HTR-8/SVneo (cell line): Measurements from ENCODE around the gene TSC22D3.

Source experiments
- DNase-seq: peaks from one replicate; pipeline ENCODE4 v3.0.0; 2011; ENCODE audit warnings: low spot score, mixed read lengths; ENCODE audit not compliant: insufficient read length
- FAIRE-seq: peaks from 2 replicates; lab custom pipeline; 2011; peaks lifted over from hg19 to GRCh38; lab: Jason Lieb, UNC

Gene TSC22D3

DNA sequence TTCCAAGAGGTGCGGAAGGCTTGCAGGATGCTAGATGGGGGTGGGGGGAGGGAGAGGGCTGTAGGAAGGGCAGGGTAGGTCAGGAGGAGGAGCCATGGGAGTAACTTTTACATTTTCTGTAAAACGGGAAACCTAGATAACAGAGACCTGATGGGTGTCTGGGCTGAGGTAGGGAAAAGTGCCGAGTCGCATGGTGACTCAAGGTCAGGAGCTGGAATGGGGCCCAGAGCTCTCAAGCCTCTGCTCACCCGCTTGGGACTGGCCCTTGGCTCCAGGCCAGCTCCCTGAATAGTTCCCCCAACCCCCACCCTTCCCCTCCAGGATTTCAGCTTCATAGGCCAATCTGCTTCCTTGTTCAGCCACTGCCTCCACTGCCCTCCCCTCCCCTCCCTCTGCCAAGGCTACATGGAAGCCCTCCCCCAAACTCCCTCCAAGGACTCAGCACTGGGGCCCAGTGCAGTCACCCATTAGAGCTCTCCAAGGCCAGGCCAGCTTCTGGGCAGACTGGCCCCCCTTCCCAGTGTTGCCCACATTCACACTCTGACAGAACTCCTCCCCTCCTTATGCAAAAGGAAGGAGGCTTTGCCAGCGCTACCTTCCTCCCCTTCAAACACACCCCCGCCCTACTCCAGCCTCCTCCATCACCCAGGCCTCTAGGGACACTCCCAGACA is 43.6 kb downstream of the TSC22D3 start:
- no peak for FAIRE-seq
- DNase-seq = peak; percentile 21

- DNase-seq = no peak
- FAIRE-seq = no peak
Observed at GRCh38 chrX:107730991-107731766, 44.4 kb downstream of the TSC22D3 start.

DNA sequence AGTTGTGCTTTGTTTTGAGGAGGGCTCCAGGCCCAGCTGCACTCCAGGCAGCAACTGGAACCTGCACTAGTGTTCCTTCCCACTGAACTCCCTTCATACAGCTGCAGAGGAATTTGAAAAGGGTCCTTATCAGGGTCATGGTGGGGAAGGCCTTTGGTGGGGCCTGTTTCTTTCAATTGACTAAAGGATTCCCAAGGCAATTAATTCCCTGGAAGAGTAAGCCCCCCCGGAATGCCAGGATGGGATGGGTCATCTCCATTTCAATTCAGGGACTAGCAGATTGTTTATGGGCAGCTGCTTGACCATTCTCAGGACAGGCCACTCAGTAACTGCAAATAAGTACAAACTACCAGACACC is 45.3 kb downstream of the TSC22D3 start:
- FAIRE-seq (no peak), DNase-seq (no peak)

DNA sequence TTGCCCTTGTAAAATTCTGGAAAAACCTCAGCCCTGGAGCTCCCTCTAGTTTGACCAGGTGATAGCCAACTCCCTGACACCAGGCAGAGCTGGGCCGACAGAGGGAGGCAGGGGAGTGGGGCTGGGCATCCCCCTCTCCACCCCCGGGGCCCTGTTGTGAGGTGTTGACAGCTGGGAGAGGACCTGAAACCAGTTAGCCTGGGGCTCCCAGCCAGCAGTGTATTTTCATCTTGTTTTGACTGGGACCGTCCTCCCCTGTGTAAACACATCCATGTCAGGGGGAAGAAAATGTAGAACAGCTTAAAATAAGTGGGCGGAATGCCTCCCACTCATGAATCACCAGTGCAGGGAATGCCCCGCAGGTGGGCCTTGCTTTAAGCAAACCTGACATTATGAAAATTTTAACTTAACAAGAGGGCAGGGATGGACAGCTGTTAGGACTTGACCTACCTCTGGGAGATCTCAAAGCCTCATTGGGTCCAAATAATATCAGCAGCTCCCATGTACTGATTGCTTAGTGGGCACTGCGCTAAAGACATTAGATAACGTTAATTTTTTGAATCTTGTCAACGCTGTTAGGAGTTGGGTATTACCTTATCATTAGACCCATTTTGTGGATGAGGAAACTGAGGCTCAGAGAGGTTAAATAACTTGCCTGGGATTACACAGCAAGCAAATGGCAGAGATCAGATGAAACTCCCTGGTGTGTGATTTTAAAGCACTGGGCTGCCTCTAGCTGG is 45.9 kb downstream of the TSC22D3 start:
- DNase-seq (no peak), FAIRE-seq (no peak)

- no peak for FAIRE-seq
- no peak for DNase-seq
Observed at GRCh38 chrX:107728371-107729099, 47.1 kb downstream of the TSC22D3 start.

DNA sequence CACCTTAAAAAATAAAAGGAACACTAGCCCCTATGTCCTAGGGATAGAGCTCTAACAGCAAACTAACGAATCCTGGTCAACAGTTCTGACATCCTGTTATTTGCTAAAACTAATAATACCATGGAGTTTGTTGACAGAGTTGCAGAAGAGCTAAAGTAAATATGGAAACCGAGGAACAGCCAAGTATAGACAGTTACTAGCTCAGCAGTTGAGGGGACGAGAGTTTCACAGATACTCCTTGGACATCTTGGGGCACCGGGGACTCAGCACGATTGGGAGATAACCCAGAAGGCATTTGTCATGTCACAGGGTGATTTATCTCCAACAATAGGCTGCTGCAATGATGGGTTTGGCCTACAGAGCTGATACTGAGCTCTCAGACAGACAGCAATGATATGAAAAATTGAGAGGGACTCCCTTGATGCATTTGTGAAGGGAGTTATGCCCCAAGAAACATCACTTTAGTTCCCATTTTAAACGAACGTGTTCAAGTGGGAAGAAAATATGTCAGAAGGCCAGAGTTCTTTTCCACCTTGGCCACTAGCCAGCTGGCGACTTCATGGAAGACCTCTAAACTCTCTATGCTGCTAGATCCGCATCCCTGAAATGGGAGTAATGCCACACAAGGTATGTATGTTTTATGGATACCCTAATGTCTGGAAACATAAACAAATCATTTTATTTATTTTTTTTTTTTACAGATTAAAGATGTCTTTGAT is 48.6 kb downstream of the TSC22D3 start:
- FAIRE-seq (no peak), DNase-seq (no peak)

DNA sequence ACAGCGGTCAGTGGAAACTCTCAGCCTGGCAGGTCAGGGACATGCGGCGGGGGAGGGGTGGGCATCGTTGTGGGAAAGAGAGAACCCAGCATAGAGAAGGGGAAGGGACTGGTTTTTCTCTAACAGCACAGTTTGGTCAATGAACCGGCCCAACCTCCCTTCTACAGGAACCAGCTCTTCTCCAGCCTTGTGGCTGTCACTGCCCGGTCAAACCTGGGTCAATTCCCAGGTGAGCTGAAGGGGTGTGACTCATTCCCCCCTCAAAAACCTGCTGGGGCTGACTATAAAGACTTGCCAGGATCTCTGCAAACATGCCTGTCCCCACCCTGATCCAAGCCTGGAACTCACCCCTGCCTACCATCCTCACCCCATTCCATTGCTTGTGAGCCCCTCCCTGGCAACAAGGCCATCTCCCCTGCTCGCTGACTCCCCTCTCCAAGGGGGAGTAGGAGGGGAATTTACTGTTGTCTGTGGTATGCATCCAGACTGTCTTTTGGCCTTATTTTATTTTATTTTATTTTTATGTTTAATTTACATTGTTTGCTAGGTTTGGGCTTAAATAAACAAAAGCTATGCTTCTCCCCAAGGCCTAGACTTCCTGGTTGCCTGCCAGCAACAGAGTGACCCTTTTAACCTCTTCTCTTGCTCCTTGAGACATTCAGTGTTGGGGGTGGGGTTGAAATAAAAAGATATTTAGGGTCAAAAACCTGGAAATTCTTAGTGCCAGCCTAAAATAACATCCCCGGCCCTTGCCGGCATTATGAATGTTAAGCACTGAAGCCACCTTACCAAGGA is 49.6 kb downstream of the TSC22D3 start:
- DNase-seq (no peak), FAIRE-seq (no peak)

DNA sequence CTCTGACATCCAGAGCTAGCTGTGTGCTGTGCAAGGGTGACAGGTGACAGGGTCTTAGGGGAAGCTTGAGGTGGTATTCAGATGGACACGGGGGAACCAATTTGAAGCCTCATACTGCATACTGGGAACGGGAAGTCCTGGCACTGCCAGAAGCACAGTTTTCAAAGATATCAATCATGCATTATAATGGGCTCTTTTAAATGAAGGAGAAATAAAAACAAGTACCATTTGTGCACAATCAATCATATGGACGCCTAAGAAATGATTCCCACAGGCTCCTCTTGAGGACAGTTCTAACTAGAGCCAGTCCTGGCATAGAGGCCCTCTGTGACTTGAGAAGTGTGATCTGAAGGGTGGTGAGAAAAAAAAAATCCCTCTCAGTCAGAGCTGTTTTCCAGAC is 50.9 kb downstream of the TSC22D3 start:
- FAIRE-seq (no peak), DNase-seq (no peak)

DNA sequence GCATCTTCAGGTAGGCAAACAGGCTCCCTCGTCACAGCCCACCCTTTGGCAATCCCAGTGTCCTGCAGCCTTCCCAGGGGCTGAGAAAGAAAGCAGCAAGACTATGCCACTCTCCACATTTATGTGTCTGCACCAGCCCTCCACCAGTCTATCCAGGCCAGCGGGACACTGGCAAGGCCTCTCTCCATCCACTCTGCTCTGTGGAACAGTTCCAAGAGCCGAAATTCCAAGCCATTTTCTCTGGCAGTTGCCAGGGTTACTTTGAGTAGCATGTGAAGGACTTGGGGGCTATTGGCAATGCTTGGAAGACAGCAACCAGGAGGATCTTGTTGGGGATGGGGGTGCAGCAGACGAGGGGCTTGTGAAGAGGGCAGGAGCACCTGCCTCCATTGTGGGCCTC is 52.1 kb downstream of the TSC22D3 start:
- DNase-seq = no peak
- no peak for FAIRE-seq

DNA sequence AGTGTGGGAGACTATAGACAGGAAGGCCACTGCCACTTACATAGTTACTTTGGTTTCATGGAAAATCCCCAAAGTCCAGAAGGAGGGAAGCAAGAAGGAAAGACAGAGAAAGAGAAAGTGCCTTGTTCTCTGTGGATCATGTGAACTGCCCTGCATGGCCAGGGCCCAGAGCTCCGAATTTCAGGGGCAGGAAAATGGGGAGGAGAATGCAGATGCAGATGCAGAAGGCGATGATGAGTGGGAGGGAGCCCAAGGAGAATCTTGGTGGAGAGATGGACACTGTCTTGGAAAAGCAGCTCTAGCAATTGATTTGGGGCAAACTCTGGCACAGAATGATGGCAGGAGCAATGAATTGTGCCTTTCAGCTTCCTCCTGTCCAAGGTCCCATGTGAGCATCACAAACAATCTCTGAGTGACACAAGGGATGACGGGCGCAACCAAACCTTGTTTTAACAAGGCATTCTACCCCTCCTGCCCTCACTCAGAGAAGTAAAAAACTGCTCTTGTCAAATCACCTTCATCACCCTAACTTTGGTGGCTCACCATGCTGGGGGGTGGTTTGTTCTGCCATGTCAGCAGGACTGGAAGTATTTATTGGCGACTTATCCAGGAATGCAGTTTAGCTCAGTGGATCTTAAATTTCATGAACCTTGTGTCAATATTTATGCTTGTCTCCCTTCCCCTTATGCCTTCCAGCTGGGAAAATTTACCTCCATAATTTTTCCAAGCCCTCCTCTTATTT is 53.5 kb downstream of the TSC22D3 start:
- FAIRE-seq = no peak

GRCh38 chrX:107721318-107721717 is 54.3 kb downstream of the TSC22D3 start:
- no peak for DNase-seq
- FAIRE-seq = no peak

More for the DNA sequence above, 53.5 kb downstream of the TSC22D3 start:
- DNase-seq = no peak

DNA sequence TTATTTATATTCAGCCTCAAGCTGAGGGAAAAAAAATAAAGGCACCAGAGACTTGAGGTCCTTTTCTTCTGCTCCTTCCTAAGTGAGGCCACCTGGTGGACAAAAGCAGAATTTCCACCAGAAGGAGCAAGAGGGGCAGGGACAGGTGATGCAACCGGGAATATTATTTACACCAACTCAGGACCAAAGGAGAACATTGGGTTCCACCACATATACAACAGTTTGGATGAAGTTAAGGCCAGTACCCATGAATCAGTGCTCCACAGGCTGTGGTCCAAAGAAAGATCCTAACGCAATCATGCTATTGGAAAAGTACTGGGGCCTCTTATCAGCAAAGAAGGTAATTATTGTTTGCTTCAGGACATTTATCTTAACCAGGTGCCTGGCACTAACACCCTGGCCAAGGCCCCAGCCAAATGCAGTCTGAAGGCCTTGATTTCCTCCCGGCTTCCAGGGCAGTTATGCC is 57.4 kb downstream of the TSC22D3 start:
- FAIRE-seq = no peak
- no peak for DNase-seq

DNA sequence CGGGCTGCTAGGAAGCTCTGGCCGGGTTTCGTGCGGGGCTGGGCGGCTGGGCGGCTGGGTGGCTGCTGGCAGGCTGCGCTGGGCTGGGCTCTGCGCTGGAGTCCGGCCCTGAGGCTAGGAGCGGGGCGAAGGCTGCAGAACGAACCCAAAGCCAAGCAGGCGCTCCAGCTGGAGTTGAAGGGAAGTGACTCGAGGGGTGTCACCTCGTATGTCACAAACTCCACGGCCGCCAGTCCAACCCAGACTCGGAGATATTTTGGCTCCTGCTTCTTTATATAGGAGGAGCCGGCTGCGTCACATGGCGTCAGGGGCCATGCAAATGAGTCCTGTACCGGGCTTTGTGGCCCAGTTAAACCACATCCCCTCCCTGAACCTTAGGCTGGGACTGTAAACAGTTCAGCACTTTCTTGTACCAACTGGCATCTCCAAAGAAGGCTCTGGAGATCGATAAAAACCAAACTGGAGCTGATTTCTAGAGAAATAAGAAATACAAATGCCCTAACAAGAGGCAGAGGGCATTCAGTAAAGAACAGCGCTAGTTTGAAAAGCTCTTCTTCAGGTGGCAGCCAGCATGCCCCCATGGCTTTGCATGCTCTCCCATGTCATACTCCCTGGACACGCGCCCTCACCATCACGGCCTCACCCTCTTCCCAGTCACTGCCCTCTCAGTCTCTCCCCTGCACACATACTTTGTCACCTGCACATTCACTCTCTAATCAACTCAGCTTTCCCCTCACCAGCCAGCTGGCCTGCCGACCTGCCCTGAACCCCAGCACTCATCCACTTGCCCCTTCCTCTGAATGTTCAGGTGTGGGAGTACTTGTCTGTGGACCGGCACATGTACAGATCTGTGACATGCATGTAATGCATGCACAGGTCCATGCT is 58.5 kb downstream of the TSC22D3 start:
- no peak for DNase-seq
- no peak for FAIRE-seq

- FAIRE-seq = no peak
- DNase-seq = no peak
Observed at GRCh38 chrX:107716118-107716684, 59.4 kb downstream of the TSC22D3 start.

- DNase-seq = no peak
- no peak for FAIRE-seq
Observed at GRCh38 chrX:107715331-107716117, 60.1 kb downstream of the TSC22D3 start.

GRCh38 chrX:107714206-107714891 is 61.2 kb downstream of the TSC22D3 start:
- FAIRE-seq (no peak), DNase-seq (no peak)
